Measurements from ENCODE around the gene RDH11.

DNA sequence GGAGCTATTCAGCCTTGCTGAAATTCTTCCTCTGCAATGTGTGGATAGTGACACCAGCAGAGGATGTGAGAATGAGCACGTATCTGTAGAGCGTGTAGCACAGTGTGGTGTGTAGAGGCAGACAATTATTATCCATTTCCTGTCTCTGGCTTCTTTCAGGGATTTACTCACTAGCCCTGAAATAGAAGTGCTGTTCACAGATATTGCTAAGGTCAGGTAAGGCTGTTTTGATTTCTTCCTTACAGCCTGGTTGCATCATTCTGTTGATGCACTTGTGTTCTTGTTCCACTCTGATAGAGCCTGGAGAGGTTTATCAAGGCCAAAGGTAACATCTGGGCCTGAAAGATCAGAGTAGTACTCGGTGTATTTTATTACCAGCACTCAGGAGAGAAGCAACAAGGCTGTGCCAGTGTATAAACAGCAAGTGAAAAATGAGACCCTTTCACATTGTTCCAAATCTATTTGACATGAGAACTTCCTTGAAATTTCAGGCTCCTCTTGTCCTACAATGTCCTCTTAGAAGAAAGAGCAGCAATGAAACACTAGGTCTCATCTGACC, 59.1 kb downstream of the RDH11 start:
- TF ChIP-seq, protein P1, sequence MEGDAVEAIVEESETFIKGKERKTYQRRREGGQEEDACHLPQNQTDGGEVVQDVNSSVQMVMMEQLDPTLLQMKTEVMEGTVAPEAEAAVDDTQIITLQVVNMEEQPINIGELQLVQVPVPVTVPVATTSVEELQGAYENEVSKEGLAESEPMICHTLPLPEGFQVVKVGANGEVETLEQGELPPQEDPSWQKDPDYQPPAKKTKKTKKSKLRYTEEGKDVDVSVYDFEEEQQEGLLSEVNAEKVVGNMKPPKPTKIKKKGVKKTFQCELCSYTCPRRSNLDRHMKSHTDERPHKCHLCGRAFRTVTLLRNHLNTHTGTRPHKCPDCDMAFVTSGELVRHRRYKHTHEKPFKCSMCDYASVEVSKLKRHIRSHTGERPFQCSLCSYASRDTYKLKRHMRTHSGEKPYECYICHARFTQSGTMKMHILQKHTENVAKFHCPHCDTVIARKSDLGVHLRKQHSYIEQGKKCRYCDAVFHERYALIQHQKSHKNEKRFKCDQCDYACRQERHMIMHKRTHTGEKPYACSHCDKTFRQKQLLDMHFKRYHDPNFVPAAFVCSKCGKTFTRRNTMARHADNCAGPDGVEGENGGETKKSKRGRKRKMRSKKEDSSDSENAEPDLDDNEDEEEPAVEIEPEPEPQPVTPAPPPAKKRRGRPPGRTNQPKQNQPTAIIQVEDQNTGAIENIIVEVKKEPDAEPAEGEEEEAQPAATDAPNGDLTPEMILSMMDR (conservative IDR thresholded peaks at IDR 0.05; ENCODE audit: low read depth, low read length), result no peak
- TF ChIP-seq EZH2phosphoT487 (IDR thresholded peaks at IDR 0.05; ENCODE audit: borderline replicate concordance, low read length) (no peak), EZH2 (IDR thresholded peaks at IDR 0.05; ENCODE audit: low read length, unreplicated experiment) (no peak)

All from PC-3 (cell line).